Measurements from ENCODE around the gene EPN1. TPM values are rescaled to one million over a fixed set of nuclear protein-coding genes. Genes with fewer than 3 reads are reported as not detected.

The EPN1 gene
- polyA plus RNA-seq, 12 donors, result 44.1 to 113 (median 68.9) TPM; not detected in 1

- DNase-seq, result no peak
Measured at GRCh38 chr19:55644191-55644833, 30.7 kb upstream of the EPN1 start.

- DNase-seq, result no peak
Measured at GRCh38 chr19:55644842-55645511, 30.0 kb upstream of the EPN1 start.

- DNase-seq, result no peak
Measured at GRCh38 chr19:55645512-55645881, 29.5 kb upstream of the EPN1 start.

GRCh38 chr19:55646889-55647731 lies 27.9 kb upstream of the EPN1 start:
- DNase-seq, result no peak

- peak; percentile 80 for DNase-seq
Measured at GRCh38 chr19:55647732-55648584, 27.1 kb upstream of the EPN1 start, which contains the start of gene CCDC106. TSS of gene CCDC106 (plus strand) at chr19:55648212. CDS start at chr19:55649047, 835 bp downstream.

- DNase-seq, result no peak
Measured at GRCh38 chr19:55648585-55649267, 26.3 kb upstream of the EPN1 start.

GRCh38 chr19:55649268-55650125 lies 25.5 kb upstream of the EPN1 start:
- no peak for DNase-seq

GRCh38 chr19:55650126-55650557 lies 24.9 kb upstream of the EPN1 start:
- DNase-seq, result no peak

- DNase-seq, result no peak
Measured at GRCh38 chr19:55650602-55651230, 24.3 kb upstream of the EPN1 start.

- no peak for DNase-seq
Measured at GRCh38 chr19:55651236-55651635, 23.8 kb upstream of the EPN1 start.

GRCh38 chr19:55652311-55653128 lies 22.5 kb upstream of the EPN1 start:
- no peak for DNase-seq

- peak; percentile 100 for DNase-seq
Measured at GRCh38 chr19:55653651-55654322, 21.2 kb upstream of the EPN1 start.

- peak; percentile 100 for DNase-seq
Measured at GRCh38 chr19:55654323-55654867, 20.6 kb upstream of the EPN1 start.

- peak; percentile 81 for DNase-seq
Measured at GRCh38 chr19:55654868-55655647, 20.0 kb upstream of the EPN1 start, which contains the start of gene U2AF2. TSS of gene U2AF2 (plus strand) at chr19:55655035. CDS start at chr19:55655105, 70 bp downstream.

GRCh38 chr19:55655648-55656040 lies 19.4 kb upstream of the EPN1 start:
- no peak for DNase-seq

GRCh38 chr19:55656552-55656951 lies 18.5 kb upstream of the EPN1 start:
- DNase-seq, result no peak

All from muscle of arm (tissue), 12 donors.